ENCODE results near the gene DYNLL1.

GRCh38 chr12:120490833-120491512 lies 4.9 kb upstream of the DYNLL1 start:
- TF ChIP-seq CTCF (IDR thresholded peaks at IDR 0.05; ENCODE audit: low read depth, low read length) (no peak), MYC (IDR thresholded peaks at IDR 0.05; ENCODE audit: low read depth, low read length) (no peak)
